ENCODE results near the gene ADARB1. TPM values are rescaled to one million over a fixed set of nuclear protein-coding genes. Genes with fewer than 3 reads are reported as not detected.
A peak's percentile ranks its signal among the peaks of the same experiment; 100 is the strongest.

The ADARB1 gene
- total and polyA plus RNA-seq, 2 donors (not counting 1 experiment from before 2014, with no cell fraction given): 17.1 to 33.3 TPM

GRCh38 chr21:45136500-45136899 is 62.1 kb downstream of the ADARB1 start:
- CTCF ChIA-PET: interaction anchor here (0.8 to 9.4 kb wide), 32 partner anchors 9 to 626 kb away, joined by 3 to 355 read pairs (median 7); partner anchors contain the start of genes SLX9 and UBE2G2
- Histone ChIP-seq H3K4me2 (replicated peaks; ENCODE audit: low read depth, low read length, poor library complexity, severe bottlenecking) (no peak overlapping the region), H2AFZ (ENCODE audit: insufficient read depth, low read depth, low read length, poor library complexity, severe bottlenecking) (no peak overlapping the region), H3K27ac (ENCODE audit: low read length in 2 of 2) (no peak overlapping the region), H3K79me2 (ENCODE audit: control insufficient read depth, insufficient read depth, low read length) (peaks cover 63% of the 10 kb centered on the region), H3K9ac (ENCODE audit: low read length) (no peak overlapping the region), H4K20me1 (ENCODE audit: control insufficient read depth, insufficient read depth, low read length, poor library complexity, severe bottlenecking) (peaks cover 49% of the 10 kb centered on the region), H3K4me1 (ENCODE audit: control insufficient read depth in 2 of 2, insufficient read depth in 2 of 2, low read length in 2 of 2) (peaks cover 9 to 16% of the 10 kb centered on the region in 2 donors), H3K36me3 (replicated peaks in 1 of 2; ENCODE audit: control extremely low read depth in 1 of 2, control insufficient read depth in 1 of 2, extremely low read depth in 1 of 2, insufficient read depth in 2 of 2, low read length in 1 of 2) (peaks cover 0 to 22% of the 10 kb centered on the region in 2 experiments), H3K9me3 (ENCODE audit: control extremely low read depth in 1 of 3, control insufficient read depth in 2 of 3, insufficient read depth in 1 of 3, low read length in 2 of 3) (no peaks in the 10 kb centered on the region), H3K4me3 (ENCODE audit: control extremely low read depth in 1 of 5, extremely low read depth in 1 of 5, insufficient read depth in 1 of 5, low read depth in 2 of 5, low read length in 4 of 5) (no peak overlapping the region), H3K27me3 (replicated peaks in 1 of 4; ENCODE audit: control extremely low read depth in 1 of 4, control insufficient read depth in 3 of 4, insufficient read depth in 4 of 4, low read length in 3 of 4) (no peaks in the 10 kb centered on the region)
- WGBS (ENCODE audit: insufficient coverage): 91% methylated on average over 7 of the region's 8 CpGs
- no peaks in the 10 kb centered on the region for H3K9me3 Mint-ChIP-seq (ENCODE audit: insufficient read depth)
- H3K27ac Mint-ChIP-seq: no peak overlapping the region
- no peaks in the 10 kb centered on the region for H3K27me3 Mint-ChIP-seq
- ATAC-seq (ENCODE audit: low read depth) (no peak), DNase-seq (no peak)
- intact Hi-C loops (cut with micrococcal nuclease): no loop called here
- no peak overlapping the region for H3K4me3 Mint-ChIP-seq
- POLR2A ChIA-PET: no interaction called here
- peaks cover 29% of the 10 kb centered on the region for H3K4me1 Mint-ChIP-seq
- TF ChIP-seq EZH2 (IDR thresholded peaks at IDR 0.05; ENCODE audit: borderline replicate concordance, insufficient read depth, low read depth, low read length, poor library complexity, severe bottlenecking) (no peak), CTCF (IDR thresholded peaks at IDR 0.05) (no peak)

- no peak overlapping the region for H3K4me3 Mint-ChIP-seq
- H3K27ac Mint-ChIP-seq: no peak overlapping the region
- Histone ChIP-seq H3K27me3 (replicated peaks in 1 of 4; ENCODE audit: control extremely low read depth in 1 of 4, control insufficient read depth in 3 of 4, insufficient read depth in 4 of 4, low read length in 3 of 4) (no peaks in the 10 kb centered on the region), H3K36me3 (replicated peaks in 1 of 2; ENCODE audit: control extremely low read depth in 1 of 2, control insufficient read depth in 1 of 2, extremely low read depth in 1 of 2, insufficient read depth in 2 of 2, low read length in 1 of 2) (peaks cover 0 to 19% of the 10 kb centered on the region in 2 experiments), H3K9ac (ENCODE audit: low read length) (no peak overlapping the region), H3K27ac (ENCODE audit: low read length in 2 of 2) (no peak overlapping the region), H3K79me2 (ENCODE audit: control insufficient read depth, insufficient read depth, low read length) (peaks cover 63% of the 10 kb centered on the region), H3K4me2 (replicated peaks; ENCODE audit: low read depth, low read length, poor library complexity, severe bottlenecking) (no peak overlapping the region), H2AFZ (ENCODE audit: insufficient read depth, low read depth, low read length, poor library complexity, severe bottlenecking) (no peak overlapping the region), H3K9me3 (ENCODE audit: control extremely low read depth in 1 of 3, control insufficient read depth in 2 of 3, insufficient read depth in 1 of 3, low read length in 2 of 3) (no peaks in the 10 kb centered on the region), H3K4me1 (ENCODE audit: control insufficient read depth in 2 of 2, insufficient read depth in 2 of 2, low read length in 2 of 2) (peaks cover 9 to 16% of the 10 kb centered on the region in 2 donors), H3K4me3 (ENCODE audit: control extremely low read depth in 1 of 5, extremely low read depth in 1 of 5, insufficient read depth in 1 of 5, low read depth in 2 of 5, low read length in 4 of 5) (no peak overlapping the region), H4K20me1 (ENCODE audit: control insufficient read depth, insufficient read depth, low read length, poor library complexity, severe bottlenecking) (peaks cover 54% of the 10 kb centered on the region)
- peak; percentile 37 for ATAC-seq (ENCODE audit: low read depth)
- peak; percentile 75 for DNase-seq
- ChIA-PET CTCF (interaction anchor here (0.6 to 9.4 kb wide), 48 partner anchors 10 to 1294 kb away, joined by 3 to 355 read pairs (median 6); partner anchors contain the start of genes POFUT2, SLX9 and UBE2G2), POLR2A (no interaction called here)
- H3K9me3 Mint-ChIP-seq (ENCODE audit: insufficient read depth): no peaks in the 10 kb centered on the region
- peaks cover 28% of the 10 kb centered on the region for H3K4me1 Mint-ChIP-seq
- no peaks in the 10 kb centered on the region for H3K27me3 Mint-ChIP-seq
- intact Hi-C loops (cut with micrococcal nuclease): loop anchor here (1.0 kb wide), 1 partner anchor 188 kb away; no protein-coding TSS in a partner anchor
- TF ChIP-seq CTCF (IDR thresholded peaks at IDR 0.05) (peak; percentile 77), EZH2 (IDR thresholded peaks at IDR 0.05; ENCODE audit: borderline replicate concordance, insufficient read depth, low read depth, low read length, poor library complexity, severe bottlenecking) (no peak)
- WGBS (ENCODE audit: insufficient coverage): 54% methylated on average over 10 of the region's 11 CpGs
Observed at GRCh38 chr21:45136927-45137611, 62.7 kb downstream of the ADARB1 start.

Data from B cell (primary cell).